Panc1 (cell line): ENCODE measurements around the gene KIF25.

ENCODE experiments used
- CTCF ChIP-seq: fragments of 450-650 bp; IDR thresholded peaks from 2 replicates; pipeline ENCODE4 v1.5.1; 2017; ENCODE audit warnings: mild to moderate bottlenecking
- SIN3A ChIP-seq: IDR thresholded peaks from 2 replicates; pipeline ENCODE4 v1.6.1; 2012; ENCODE audit warnings: low read depth, mild to moderate bottlenecking, low read length, moderate library complexity, borderline replicate concordance; ENCODE audit not compliant: insufficient read depth

GRCh38 chr6:168090064-168090690 is 92.7 kb downstream of the KIF25 start:
- TF ChIP-seq SIN3A, result no peak
- no peak for TF ChIP-seq CTCF
